AG04450 (cell line): ENCODE results near the gene GLT8D1. TPM values are rescaled to one million over a fixed set of nuclear protein-coding genes. Genes with fewer than 3 reads are reported as not detected.
A peak's percentile ranks its signal among the peaks of the same experiment; 100 is the strongest.
"Not testable (repeated sequence)": the region's sequence is repeated elsewhere in the genome, so short reads cannot be mapped to it uniquely, and the experiment has no call there.

ENCODE experiments used
- CTCF ChIA-PET: fragments of 300-600, 350-600 bp; formaldehyde crosslinking; extraction: SDS; loops from one replicate; lab custom pipeline; 2022; ENCODE audit warnings: antibody characterized with exemption, inconsistent platforms; lab: Charles Lee
- POLR2A ChIA-PET: fragments of 350-600 bp; formaldehyde crosslinking; extraction: SDS; loops from one replicate; lab custom pipeline; 2021; ENCODE audit warnings: antibody characterized with exemption, inconsistent platforms; lab: Yijun Ruan, JAX
- DNase-seq: peaks from one replicate; pipeline ENCODE4 v3.0.0-alpha.2; 2011; ENCODE audit warnings: low read depth, low spot score
- H3K27ac ChIP-seq: one replicate; pipeline ENCODE4 v1.5.1; 2012; ENCODE audit warnings: low read depth, low read length, control low read depth
- H3K27me3 ChIP-seq: one replicate; pipeline ENCODE4 v1.6.0; 2012; ENCODE audit warnings: low read length; ENCODE audit not compliant: control insufficient read depth, insufficient read depth
- H3K4me3 ChIP-seq: 2 replicates; pipeline ENCODE4 v1.5.1; 2011; ENCODE audit warnings: mild to moderate bottlenecking, low read depth, low read length, control low read depth
- H3K9me3 ChIP-seq: 2 replicates; pipeline ENCODE4 v1.5.1; 2012; ENCODE audit warnings: low read length; ENCODE audit not compliant: control insufficient read depth, insufficient read depth
- polyA plus RNA-seq: library from polyadenylated mRNA; depleted of rRNA; stranded (reverse); fragments of >200 nt; gene quantifications from 2 replicates; pipeline ENCODE4 v1.2.3, GENCODE V29; 2011
- TF ChIP-seq, protein P1 (sequence below): IDR thresholded peaks from 2 replicates; pipeline ENCODE4 v1.5.1; 2011; ENCODE audit warnings: low read depth, low read length, control low read depth, inconsistent platforms

The GLT8D1 gene
- polyA plus RNA-seq, 1 experiment: 147 TPM

DNA sequence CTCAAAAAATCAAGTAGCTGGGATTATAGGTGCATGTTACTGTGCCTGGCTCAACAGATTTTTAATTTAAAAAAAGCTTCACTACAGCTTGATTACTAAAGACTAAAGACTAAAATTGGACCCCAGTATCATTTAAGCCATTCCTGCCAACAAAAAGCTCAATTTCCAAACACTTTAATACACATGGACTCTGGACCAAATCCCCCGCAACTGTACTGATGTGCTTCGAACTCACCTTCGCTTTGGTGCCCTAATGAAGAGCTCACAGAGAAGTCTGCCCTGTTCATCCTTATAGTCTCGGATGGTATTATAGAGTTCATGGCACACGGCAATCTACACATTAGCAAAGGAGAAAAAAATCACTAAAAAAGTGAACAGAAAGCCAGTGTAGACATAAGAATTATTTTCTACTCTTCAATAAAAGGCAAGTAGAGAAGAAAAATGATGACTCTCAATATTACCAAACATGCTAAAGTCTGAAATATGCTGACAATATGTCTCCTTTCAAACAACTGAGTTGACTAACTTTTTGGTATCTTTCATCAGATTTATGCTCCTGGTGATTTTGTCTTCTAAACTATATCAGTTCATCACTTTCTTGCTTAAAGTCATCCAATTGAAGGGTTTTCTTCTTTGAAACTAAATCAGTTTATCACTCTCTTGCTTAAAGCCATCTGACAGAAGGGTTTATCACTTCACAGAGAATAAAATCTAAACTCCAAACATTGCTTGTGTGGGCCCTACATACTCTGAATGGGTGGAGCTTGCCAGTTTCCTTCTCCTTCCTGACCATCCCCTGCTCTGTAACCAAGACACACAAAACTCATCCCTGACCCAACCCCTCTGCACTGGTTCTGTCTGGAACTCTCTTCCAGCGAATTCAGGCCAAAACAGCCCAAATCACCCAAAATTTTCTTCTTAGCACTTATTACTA is 27.1 kb downstream of the GLT8D1 start:
- POLR2A ChIA-PET: interaction anchor here (0.6 to 1.7 kb wide), 2 partner anchors 8 to 27 kb away, joined by 4 read pairs; partner anchors contain the start of gene GLT8D1
- Histone ChIP-seq H3K4me3 (no peak overlapping the region), H3K9me3 (no peaks in the 10 kb centered on the region), H3K27ac (no peak overlapping the region), H3K27me3 (no peaks in the 10 kb centered on the region)
- TF ChIP-seq, protein P1, sequence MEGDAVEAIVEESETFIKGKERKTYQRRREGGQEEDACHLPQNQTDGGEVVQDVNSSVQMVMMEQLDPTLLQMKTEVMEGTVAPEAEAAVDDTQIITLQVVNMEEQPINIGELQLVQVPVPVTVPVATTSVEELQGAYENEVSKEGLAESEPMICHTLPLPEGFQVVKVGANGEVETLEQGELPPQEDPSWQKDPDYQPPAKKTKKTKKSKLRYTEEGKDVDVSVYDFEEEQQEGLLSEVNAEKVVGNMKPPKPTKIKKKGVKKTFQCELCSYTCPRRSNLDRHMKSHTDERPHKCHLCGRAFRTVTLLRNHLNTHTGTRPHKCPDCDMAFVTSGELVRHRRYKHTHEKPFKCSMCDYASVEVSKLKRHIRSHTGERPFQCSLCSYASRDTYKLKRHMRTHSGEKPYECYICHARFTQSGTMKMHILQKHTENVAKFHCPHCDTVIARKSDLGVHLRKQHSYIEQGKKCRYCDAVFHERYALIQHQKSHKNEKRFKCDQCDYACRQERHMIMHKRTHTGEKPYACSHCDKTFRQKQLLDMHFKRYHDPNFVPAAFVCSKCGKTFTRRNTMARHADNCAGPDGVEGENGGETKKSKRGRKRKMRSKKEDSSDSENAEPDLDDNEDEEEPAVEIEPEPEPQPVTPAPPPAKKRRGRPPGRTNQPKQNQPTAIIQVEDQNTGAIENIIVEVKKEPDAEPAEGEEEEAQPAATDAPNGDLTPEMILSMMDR: no peak
- no peak for DNase-seq
- CTCF ChIA-PET: interaction anchor here (0.8 kb wide), 1 partner anchor 9 kb away, joined by 3 read pairs; no protein-coding TSS in a partner anchor

DNA sequence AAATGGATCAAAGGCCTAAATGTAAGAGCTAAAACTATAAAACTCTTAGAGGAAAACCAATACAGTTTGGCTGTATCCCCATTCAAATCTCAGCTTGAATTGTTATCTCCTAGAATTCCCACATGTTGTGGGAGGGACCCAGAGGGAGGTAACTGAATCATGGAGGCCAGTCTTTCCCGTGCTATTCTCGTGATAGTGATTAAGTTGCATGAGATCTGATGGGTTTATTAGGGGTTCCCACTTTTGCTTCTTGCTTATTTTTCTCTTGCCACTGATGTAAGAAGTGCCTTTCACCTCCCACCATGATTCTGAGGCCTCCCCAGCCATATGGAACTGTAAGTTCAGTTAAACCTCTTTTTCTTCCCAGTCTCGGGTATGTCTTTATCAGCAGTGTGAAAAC is 29.4 kb downstream of the GLT8D1 start:
- DNase-seq, CTCF ChIA-PET, POLR2A ChIA-PET, H3K27me3 ChIP-seq, H3K4me3 ChIP-seq, H3K9me3 ChIP-seq, H3K27ac ChIP-seq: not testable (repeated sequence)

DNA sequence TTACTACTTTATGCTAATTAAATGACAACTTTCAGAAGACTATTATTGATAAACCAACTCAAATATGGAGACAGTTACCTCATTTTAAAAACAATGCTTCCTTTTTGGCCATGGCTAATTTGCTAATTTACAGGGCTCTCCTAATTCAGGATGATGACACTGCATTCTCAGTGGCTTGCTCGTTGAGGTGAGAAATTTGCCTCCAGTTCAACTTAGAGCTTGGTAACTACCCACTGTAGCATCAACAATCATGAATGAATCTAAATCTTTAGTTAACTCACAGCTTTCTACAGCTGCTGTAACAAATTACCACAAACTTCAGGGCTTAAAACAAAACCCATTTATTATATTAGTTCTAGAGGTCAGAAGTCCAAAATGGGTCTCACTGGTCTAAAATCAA is 33.9 kb downstream of the GLT8D1 start:
- H3K27me3 ChIP-seq: no peaks in the 10 kb centered on the region
- TF ChIP-seq, protein P1: no peak
- H3K9me3 ChIP-seq: no peaks in the 10 kb centered on the region
- POLR2A ChIA-PET: interaction anchor here (1.3 to 1.6 kb wide), 2 partner anchors 11 to 19 kb away, joined by 4 to 7 read pairs; no protein-coding TSS in a partner anchor
- H3K4me3 ChIP-seq: no peak overlapping the region
- H3K27ac ChIP-seq: no peak overlapping the region
- CTCF ChIA-PET: no interaction called here
- no peak for DNase-seq

DNA sequence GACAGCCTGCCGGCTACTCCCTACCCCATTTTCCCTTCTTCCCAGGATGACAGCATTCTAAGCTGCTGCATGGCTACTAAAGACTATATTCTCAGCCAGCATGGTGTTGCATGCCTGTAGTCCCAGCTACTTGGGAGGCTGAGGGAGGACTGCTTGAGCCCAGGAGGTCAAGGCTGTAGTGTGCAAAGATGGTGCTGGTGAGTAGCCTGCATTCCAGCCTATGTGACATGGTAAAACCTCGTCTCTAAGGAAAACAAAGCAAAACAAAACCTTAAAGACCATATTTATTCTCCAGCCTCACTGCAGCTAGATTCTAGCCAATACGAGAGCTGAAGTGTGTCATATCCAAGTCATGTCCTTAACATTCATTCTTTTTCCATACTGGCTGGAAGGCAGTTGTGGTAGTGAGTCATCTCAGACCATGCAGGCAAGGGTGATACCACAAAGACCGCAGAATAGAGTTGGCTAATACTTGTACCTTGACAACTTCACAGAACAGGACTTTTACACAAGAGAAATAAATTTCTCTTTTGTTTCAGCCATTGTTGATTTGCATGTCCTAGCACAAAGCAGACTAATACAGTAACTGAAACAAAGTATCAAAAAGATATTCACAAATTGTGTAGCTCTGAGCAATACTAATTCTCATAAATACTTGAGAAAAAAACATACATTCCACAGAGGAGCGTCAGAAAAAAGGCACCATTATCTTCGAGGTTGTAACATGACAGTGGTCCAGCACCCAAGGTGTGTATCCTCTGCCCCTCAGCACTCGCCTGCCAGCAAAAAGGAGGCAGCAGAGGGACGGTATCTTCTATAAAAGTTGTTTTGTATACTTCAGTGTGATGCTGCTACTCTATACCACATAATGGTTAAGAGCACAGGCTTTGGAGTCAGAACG is 34.7 kb downstream of the GLT8D1 start:
- DNase-seq: peak; percentile 99
- peak overlapping the region; percentile 23; the same call in 1 of the 2 replicates for H3K4me3 ChIP-seq
- H3K27ac ChIP-seq: peak overlapping the region; percentile 91
- H3K9me3 ChIP-seq: no peaks in the 10 kb centered on the region
- TF ChIP-seq, protein P1: no peak
- CTCF ChIA-PET: no interaction called here
- POLR2A ChIA-PET: interaction anchor here (0.7 to 1.6 kb wide), 7 partner anchors 8 to 56 kb away, joined by 3 to 7 read pairs (median 4); partner anchors contain the start of genes GLT8D1 and SPCS1
- no peaks in the 10 kb centered on the region for H3K27me3 ChIP-seq

DNA sequence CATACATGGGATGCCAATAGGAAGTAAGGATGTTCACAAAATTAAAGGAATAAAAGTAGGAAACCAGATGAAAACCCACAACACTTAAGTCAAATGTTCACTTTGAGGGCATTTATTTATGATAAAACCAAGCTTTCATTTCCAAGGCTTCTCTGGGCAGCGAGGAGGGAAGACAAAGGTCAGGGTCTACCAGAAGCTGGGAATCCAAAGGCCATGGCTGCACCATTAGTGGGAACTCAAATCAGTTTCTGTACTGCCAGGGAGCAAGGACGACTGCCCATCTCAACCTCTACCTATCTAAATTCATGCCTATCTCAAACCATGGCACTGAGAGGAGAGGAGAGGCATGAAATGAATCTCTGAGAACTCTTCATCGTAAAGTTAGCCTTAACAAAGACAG is 42.5 kb downstream of the GLT8D1 start:
- DNase-seq: no peak
- CTCF ChIA-PET: no interaction called here
- H3K27me3 ChIP-seq: no peaks in the 10 kb centered on the region
- TF ChIP-seq, protein P1: no peak
- POLR2A ChIA-PET: no interaction called here
- no peak overlapping the region for H3K4me3 ChIP-seq
- no peak overlapping the region for H3K27ac ChIP-seq
- H3K9me3 ChIP-seq: no peaks in the 10 kb centered on the region
